HUDEP-2 (cell line): Measurements from ENCODE around the gene MKNK1.

ENCODE experiments used
- DNase-seq, 76 experiments: peaks; one replicate each; lab custom pipeline; 2025; ENCODE audit not compliant: unreplicated experiment in 76 of 76; lab: John Stamatoyannopoulos, UW

Gene MKNK1

DNA sequence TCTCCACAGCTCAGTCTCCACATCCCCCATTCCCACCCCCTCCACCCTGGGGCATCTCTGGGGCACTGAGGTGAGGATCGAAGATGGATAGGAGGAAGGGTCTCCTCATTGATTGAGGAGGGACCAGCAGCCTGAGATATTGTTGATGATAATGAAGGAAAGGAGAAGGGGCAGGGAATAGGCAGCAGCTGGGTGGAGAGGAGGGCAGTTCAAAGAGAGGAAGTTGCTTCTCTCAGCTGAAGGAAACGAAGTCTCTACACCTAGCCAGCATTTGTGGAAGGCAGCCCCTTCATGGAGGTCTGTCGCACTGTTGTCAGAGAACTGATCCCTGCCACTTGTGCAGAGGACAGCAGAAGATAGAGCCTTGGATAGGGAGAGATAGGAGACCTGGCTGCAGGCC, 58.3 kb downstream of the MKNK1 start:
- no peak for DNase-seq

DNA sequence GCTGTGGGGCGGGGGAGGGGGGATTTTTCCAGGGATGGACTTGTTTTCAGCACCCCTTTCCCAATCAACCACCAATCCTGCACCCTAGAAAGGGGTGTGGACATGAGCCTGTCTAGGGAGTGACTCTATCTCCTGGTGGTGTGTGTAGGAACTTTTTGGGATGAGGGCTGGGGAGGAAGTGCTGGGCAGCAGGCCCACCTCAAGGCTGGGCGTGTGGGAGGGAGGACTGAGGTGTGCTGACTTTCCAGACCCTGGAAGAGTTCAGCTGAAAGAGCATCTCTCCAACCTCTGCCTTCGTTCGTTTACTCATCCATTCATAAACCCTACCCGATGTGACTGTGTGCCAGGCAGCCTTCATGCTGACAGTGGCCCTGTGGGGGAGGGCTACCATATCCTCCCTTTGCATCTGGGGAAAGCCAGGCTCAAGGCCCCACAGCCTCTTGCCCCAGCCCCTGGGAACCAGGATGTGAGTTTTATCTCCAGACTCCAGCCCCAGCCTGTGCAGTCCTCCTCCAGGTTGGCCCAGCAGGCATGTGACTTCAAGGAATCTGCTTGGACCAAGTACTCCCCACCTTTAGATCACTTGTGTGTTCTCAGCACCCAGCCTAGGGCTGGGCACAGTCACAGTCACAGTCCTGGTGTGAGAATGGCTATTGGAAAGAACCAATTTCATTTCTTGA, 59.4 kb downstream of the MKNK1 start:
- DNase-seq = peak in 64 of 76 experiments; percentile 7 to 80 (median 54)

GRCh38 chr1:46543761-46544560, 60.1 kb downstream of the MKNK1 start:
- no peak for DNase-seq

GRCh38 chr1:46543382-46543760, 60.7 kb downstream of the MKNK1 start:
- no peak for DNase-seq

DNA sequence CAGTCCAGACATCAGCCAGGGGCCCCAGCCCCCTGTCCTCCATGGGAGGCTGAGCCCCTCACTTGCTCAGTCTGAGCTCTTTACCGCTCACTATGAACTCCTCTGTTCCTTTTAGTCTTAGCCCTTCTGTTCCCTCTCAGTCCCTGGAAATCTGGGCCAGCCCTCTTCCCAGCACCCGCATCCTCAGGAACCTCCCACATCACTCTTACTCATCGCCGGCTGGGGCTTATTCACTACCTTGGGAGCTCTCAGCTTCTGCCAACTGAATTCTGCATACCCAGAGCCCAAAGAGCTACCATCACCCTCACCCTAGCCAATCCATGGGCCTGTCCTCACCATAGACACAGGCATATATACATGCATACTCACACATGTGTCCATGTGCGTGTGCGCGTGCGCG, 64.1 kb downstream of the MKNK1 start:
- DNase-seq = no peak

DNA sequence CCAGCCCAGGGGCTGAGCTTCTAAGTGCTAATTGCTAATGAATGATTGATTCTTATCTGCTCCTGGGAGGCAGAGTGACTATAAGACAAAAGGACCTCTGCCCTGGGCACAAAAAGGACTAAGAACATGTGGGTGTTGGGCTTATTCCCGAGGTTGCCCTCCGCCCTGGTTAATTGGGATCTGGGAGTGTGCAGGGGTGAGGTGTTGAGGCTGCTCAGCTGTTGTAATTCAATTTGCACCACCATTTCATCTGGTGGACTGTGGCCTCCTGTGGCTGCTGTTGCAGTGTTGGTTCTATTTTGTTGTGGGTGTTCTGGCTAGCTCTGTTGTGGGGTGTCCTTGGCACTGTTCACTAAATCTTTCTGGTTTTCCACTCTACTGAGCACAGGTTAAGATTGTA, 65.9 kb downstream of the MKNK1 start:
- no peak for DNase-seq

DNA sequence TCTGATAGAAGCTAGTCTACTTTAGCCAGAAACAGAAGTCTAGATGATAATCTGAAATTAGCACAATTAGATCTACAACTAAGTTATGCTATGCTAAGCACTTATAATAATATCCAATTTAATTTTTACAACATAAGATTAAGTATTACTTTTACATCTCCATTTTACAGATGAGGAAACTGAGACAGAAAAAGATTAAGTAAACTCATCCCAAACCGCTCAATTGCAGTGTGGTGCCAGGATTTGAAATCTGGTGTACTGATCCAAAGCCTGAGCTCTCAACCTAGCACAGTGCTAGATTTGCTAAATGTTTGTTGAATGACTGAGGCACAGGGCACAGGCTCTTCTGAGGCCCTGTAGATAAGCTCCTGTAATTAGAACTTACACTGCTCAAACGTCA, 66.4 kb downstream of the MKNK1 start:
- DNase-seq = no peak

DNA sequence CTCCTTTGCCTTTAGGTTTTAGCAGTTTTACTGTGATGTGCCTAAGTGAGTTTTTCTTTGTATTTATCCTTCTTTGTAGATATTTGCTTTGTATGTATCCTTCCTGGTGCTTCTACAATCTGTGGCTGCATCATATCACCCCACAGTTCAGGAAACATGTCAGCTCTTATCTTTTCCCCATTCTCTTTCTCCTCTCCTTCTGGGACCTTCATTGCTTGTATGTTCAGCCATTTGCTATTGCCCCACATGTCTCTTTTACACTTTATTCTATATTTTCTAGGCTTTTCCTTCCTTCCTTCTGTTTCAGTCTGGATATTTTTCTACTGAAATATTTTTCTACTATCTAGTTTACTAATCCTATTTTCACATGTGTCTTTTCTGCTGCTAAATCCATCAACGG, 67.5 kb downstream of the MKNK1 start:
- no peak for DNase-seq

DNA sequence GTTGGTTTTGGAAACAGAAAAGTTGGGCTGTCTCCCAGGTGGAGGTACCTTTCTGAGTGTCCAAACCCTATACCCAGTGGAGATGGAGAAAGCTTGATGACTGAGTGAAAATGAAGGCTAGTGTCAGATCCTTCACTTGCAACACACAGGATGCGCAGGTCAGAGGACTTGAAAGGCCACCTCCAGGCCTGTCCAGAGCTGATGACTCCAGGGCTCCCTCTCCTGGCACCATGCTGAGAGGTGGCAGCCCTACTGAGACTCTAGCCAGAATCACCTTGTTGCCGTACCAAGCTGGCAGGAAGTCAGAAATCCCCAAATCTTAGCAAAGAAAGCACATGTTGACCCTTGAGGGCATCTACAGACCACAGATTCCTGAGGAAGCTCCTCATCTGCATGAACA, 69.0 kb downstream of the MKNK1 start:
- DNase-seq = peak in 42 of 76 experiments; percentile 9 to 66 (median 29)

DNA sequence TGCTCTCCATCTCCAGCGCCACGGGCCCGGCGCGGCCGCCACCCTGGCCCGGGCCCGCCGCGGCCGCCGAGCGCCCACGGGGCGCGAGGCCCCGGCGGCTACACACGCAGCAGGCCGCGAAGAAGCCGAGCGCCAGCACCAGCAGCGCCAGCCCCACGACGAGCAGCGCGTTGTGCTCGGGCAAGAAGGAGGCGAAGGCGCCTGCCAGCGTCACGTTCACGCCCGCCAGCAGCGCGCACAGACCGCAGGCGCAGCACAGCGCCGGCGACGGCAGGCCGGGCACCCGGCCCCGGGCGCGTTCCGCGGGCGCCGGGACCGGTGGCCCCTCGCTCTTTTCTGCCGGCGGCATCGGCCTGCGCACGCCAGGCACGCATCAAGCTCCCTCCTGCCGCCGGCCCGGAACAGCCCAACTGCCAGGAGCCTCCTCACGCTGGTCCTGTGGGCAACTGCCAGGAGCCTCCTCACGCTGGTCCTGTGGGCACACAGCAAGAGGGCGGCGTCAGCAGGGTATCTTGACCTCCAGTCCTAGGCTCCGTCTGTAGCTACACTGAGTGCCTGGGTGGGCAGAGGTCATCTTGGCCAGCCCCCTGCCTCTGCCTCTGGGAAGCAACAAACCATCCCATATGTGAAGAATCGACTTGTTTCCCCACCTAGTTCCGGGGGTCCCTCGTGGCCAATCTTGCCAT, 70.7 kb downstream of the MKNK1 start:
- peak in 6 of 76 experiments; percentile 12 to 21 (median 16) for DNase-seq

DNA sequence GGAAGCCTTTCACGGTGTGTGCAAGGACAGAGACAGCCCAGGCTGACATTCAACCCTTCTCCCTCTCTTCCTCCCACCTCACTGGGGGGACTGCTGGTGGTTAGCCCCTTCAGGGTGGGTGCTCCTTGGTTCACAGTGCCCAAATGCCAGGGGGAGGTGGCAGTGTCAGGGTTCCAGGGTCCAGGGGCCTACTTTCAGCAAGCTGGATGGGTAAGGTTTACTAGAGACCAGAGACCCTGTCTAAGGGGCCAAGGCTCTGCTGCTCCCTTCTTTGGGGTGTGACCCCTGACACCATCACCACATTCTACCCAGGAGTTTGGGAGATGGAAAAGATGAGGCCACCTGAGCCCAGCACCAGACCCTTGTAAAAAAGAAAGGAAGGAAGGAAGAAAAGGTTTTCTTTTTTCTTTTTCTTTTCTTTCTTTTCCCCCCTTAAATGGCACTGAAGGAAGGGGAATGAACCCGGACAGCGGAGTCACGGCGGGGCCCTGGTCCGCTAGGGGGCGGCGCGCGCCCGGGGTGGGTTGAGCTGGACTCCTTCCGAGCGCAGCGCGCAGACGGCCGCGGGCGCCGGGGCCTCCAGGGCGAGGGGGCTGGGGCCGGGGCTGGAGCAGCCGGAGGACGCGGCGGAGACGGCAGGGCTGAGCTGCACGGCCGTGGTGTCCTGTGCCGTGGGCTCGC, 71.4 kb downstream of the MKNK1 start:
- peak in 36 of 76 experiments; percentile 4 to 53 (median 31) for DNase-seq

- no peak for DNase-seq
These were observed 72.0 kb downstream of the MKNK1 start for GRCh38 chr1:46532095-46532494.

GRCh38 chr1:46530791-46531409, 73.2 kb downstream of the MKNK1 start:
- DNase-seq = no peak

GRCh38 chr1:46530311-46530710, 73.8 kb downstream of the MKNK1 start:
- no peak for DNase-seq

- no peak for DNase-seq
These were observed 74.9 kb downstream of the MKNK1 start for GRCh38 chr1:46529031-46529630.

GRCh38 chr1:46528297-46528955, 75.6 kb downstream of the MKNK1 start:
- no peak for DNase-seq

- DNase-seq = peak in 69 of 76 experiments; percentile 12 to 81 (median 61)
These were observed 76.4 kb downstream of the MKNK1 start for GRCh38 chr1:46527474-46528296.

DNA sequence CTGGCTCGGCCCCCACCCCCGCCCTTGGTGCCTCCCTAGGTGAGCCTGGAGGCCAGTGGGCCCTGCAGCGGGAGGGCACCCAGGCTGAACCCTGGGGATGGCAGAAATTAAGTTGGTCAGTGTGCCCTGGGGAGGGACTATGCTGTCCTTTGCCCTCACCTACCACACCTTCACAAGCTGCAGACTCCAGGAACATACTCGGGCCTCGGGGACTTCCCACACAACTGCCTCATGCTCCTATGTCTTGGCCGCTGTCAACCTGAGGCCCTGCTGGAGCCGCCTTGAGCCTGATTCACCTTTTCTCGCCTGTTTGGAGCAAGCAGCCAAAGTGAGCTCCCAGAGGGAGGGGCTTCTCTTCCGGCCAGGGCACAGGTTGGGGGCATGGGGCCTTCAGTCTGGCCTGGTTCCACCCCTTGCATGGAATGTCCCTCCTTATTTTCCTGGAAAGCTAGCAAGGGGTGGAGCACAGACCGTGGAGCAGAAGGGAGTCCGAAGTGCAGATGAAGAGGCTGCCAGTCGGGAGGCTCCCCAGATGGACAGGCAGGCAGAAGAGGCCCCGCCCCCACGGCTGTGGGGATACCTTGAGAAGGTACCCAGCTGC, 77.3 kb downstream of the MKNK1 start:
- no peak for DNase-seq
